BE2C (cell line): ENCODE measurements around the gene ZMYND8.
"Not testable (repeated sequence)": the region's sequence is repeated elsewhere in the genome, so short reads cannot be mapped to it uniquely, and the experiment has no call there.

Experiments used
- DNase-seq: peaks from one replicate; pipeline ENCODE4 v3.0.0-alpha.2; 2020
- H3K27me3 ChIP-seq: fragments of 250-450 bp; sonication (Bioruptor Pico); 2 replicates; pipeline ENCODE4 v1.5.1; 2020; ENCODE audit warnings: mild to moderate bottlenecking
- H3K36me3 ChIP-seq: fragments of 250-450 bp; sonication (Bioruptor Pico); 2 replicates; pipeline ENCODE4 v1.5.1; 2020; ENCODE audit warnings: mild to moderate bottlenecking
- H3K4me1 ChIP-seq: fragments of 250-450 bp; sonication (Bioruptor Pico); 2 replicates; pipeline ENCODE4 v1.5.1; 2020
- H3K4me3 ChIP-seq: 2 replicates; pipeline ENCODE4 v1.5.1; 2011; ENCODE audit warnings: low read depth, low read length
- H3K9me3 ChIP-seq: fragments of 250-450 bp; sonication (Bioruptor Pico); 2 replicates; pipeline ENCODE4 v1.5.1; 2020
- TF ChIP-seq, protein P1 (sequence below): IDR thresholded peaks from 2 replicates; pipeline ENCODE4 v1.5.1; 2012; ENCODE audit warnings: mild to moderate bottlenecking, low read depth, low read length

ZMYND8 gene

DNA sequence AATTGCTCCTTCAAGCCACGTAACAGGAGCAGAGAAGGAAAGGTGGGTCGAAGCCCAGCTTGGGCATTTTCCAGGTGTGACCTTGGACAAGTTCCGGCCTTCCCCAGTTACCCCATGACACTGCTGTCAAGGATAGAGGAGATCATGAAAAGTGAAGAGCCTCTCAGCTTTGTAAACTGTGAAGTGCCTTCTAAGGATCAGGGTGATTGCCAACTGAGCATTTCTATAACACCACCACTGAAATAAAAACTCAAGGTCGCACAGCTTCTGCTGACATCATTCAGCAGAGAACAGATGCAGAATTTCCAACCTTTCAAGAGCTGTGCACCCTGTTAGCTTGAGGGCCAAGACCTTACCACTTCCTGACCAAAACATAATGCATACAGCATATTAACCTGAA, 24.0 kb upstream of the ZMYND8 start:
- no peak for DNase-seq
- Histone ChIP-seq H3K27me3 (no peaks in the 10 kb centered on the region), H3K4me1 (no peaks in the 10 kb centered on the region; the same call in 1 of the 2 replicates), H3K4me3 (no peak overlapping the region), H3K36me3 (no peaks in the 10 kb centered on the region), H3K9me3 (no peaks in the 10 kb centered on the region)
- TF ChIP-seq, protein P1, sequence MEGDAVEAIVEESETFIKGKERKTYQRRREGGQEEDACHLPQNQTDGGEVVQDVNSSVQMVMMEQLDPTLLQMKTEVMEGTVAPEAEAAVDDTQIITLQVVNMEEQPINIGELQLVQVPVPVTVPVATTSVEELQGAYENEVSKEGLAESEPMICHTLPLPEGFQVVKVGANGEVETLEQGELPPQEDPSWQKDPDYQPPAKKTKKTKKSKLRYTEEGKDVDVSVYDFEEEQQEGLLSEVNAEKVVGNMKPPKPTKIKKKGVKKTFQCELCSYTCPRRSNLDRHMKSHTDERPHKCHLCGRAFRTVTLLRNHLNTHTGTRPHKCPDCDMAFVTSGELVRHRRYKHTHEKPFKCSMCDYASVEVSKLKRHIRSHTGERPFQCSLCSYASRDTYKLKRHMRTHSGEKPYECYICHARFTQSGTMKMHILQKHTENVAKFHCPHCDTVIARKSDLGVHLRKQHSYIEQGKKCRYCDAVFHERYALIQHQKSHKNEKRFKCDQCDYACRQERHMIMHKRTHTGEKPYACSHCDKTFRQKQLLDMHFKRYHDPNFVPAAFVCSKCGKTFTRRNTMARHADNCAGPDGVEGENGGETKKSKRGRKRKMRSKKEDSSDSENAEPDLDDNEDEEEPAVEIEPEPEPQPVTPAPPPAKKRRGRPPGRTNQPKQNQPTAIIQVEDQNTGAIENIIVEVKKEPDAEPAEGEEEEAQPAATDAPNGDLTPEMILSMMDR, result no peak

DNA sequence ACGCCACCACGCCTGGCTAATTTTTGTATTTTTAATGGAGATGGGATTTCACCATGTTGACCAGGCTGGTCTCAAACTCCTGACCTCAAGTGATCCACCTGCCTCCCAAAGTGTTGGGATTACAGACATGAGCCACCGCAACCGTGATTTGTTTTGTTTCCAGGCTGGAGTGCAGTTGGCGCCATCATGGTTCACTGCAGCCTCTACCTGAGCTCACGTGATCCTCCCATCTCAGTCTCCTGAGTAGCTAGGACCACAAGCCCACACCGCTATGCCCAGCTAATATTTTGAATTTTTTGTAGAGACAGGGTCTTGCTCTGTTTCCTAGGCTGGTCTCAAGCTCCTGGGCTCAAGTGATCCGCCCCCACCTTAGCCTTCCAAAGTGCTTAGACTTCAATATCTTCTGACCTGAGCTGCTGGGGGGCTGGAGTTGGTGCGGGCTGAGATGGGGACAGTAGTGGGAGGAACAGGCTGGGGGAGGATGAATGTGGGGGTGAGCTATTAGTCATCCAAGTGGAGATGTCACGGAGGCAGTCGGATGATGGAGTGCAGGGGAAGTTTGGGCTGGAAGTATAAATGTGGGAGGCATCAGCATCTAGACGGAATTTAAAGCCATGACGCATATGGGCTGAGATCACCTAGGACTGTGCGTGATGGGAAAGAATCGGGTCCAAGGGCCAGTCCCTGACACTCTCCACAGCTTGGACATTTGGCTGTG, 23.1 kb upstream of the ZMYND8 start:
- no peak for DNase-seq

GRCh38 chr20:47377122-47377722, 20.7 kb upstream of the ZMYND8 start:
- TF ChIP-seq, protein P1, result no peak
- H3K4me3 ChIP-seq, result no peak overlapping the region
- no peaks in the 10 kb centered on the region for H3K4me1 ChIP-seq
- DNase-seq, result no peak
- no peaks in the 10 kb centered on the region for H3K27me3 ChIP-seq
- H3K36me3 ChIP-seq, result no peaks in the 10 kb centered on the region
- no peaks in the 10 kb centered on the region for H3K9me3 ChIP-seq

More for the DNA sequence above, 23.1 kb upstream of the ZMYND8 start:
- Histone ChIP-seq H3K9me3 (no peaks in the 10 kb centered on the region), H3K27me3 (no peaks in the 10 kb centered on the region), H3K36me3 (no peaks in the 10 kb centered on the region), H3K4me1 (no peaks in the 10 kb centered on the region; the same call in 1 of the 2 replicates), H3K4me3 (no peak overlapping the region)
- TF ChIP-seq, protein P1, result no peak

- not testable (repeated sequence) for H3K36me3 ChIP-seq, H3K4me3 ChIP-seq, H3K4me1 ChIP-seq, H3K9me3 ChIP-seq, H3K27me3 ChIP-seq, DNase-seq
These were observed 19.7 kb upstream of the ZMYND8 start for GRCh38 chr20:47376096-47376643.

GRCh38 chr20:47374121-47374520, 17.6 kb upstream of the ZMYND8 start:
- not testable (repeated sequence) for DNase-seq, H3K4me1 ChIP-seq, H3K4me3 ChIP-seq, H3K36me3 ChIP-seq, H3K27me3 ChIP-seq, H3K9me3 ChIP-seq

DNA sequence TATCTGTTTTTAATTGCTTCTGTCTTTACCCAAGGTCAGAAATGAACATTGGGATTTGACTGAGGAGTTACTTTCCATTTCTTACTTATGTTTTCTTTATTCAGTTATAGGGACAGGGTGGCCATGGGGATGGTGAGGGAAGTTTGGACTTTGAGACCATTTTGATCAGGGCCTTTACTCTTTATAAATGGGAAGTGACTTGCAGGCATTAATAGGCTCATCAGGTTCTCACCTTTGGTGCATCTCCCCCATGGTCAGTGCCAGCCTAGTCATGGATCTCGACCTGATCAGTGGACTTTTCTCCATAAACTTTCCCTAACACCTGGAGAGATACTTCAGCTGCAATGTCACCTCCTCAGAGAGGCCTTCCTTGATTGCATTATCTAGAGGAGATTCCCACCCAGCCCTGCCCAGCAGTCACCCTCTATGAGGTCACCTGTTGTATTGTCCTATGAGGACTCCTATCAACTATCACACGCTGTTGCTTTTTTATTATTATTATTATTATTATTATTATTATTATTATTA, 16.8 kb upstream of the ZMYND8 start:
- H3K36me3 ChIP-seq, result no peaks in the 10 kb centered on the region
- DNase-seq, result no peak
- H3K4me3 ChIP-seq, result no peak overlapping the region
- no peaks in the 10 kb centered on the region for H3K9me3 ChIP-seq
- H3K4me1 ChIP-seq, result no peaks in the 10 kb centered on the region
- TF ChIP-seq, protein P1, result no peak
- no peaks in the 10 kb centered on the region for H3K27me3 ChIP-seq
